Stimulated activated CD4-positive, alpha-beta T cell treated with anti-CD3 and anti-CD28 coated beads, TNF-alpha, amount 100 ng/mL, for 24 hours (primary cell): ENCODE data around the gene LRRC7.
"Not testable (repeated sequence)": the region's sequence is repeated elsewhere in the genome, so short reads cannot be mapped to it uniquely, and the experiment has no call there.

ENCODE experiments used
- DNase-seq, 3 experiments: peaks; one replicate each; pipeline ENCODE4 v3.0.0-alpha.2; 2020; ENCODE audit warnings: low read depth in 3 of 3

LRRC7 gene

DNA sequence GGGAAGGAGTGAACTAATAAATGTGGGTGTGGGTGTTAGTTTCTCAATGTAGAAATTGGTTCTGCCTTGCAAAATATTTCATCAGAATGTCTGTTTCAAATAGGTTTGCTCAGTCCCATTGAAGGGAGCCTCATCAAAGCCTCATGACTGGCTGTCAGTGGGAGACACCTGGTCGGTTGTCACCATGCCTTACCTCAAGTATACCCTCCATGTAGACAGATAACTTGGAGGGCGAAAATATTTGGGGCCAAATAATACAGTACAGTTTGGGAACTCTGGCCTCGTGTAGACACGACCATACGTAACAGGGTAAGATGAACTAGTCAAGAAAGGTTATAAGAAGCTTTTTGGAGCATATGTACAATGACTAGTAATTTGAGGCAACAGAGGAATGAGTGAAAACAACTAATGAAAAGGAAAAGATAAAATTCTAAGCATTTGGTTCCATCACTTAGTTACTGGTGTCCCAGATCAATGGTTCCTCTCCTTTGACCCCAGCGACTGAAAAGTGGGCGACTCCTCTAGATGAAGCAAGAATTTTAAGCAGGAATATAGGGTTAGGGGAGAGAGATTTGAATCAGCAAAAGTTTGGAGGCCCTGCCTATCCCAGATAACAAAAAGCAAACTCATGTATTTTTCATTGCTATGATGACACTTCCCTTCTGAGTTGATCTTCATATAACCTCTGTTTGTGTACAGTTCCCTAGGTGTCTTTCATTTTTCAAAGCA lies 473.8 kb downstream of the LRRC7 start:
- DNase-seq = no peak

GRCh38 chr1:70042090-70042731 lies 474.5 kb downstream of the LRRC7 start:
- no peak for DNase-seq

- DNase-seq = no peak
These were observed 476.1 kb downstream of the LRRC7 start for GRCh38 chr1:70043804-70044203.

DNA sequence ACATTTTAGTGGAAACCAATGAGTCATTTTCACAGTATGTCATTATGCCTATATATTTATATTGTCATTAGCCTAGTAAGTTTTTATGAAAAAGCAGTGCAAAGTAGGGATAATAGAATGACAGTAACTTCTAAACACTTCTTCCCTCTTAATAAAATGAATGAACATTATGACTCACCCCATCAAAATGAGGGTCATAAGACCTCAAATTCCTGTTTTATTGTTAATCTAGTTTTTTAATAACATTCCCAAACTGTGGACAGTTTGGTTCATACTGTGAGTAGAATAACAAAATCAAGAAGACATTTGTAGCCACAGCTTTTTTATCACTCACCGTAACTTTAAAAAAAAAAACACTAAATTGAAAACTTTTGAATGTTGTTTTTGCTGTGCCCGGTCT lies 477.1 kb downstream of the LRRC7 start:
- DNase-seq = no peak

DNA sequence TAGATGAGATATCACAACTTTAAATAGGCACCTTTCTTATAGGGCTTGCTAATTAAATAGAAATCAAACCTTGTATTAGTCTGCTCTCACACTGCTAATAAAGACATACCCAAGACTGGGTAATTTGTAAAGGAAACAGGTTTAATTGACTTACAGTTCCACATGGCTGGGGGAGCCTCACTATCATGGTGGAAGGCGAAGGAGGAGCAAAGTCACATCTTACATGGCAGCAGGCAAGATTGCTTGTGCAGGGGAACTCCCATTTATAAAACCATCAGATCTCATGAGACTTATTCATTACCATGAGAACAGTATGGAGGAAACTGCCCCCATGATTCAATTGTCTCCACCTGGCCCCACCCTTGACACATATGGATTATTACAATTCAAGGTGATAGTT lies 477.9 kb downstream of the LRRC7 start:
- DNase-seq = not testable (repeated sequence)

GRCh38 chr1:70048336-70049094 lies 480.8 kb downstream of the LRRC7 start:
- DNase-seq = no peak

GRCh38 chr1:70051926-70052325 lies 484.2 kb downstream of the LRRC7 start:
- DNase-seq = no peak

DNA sequence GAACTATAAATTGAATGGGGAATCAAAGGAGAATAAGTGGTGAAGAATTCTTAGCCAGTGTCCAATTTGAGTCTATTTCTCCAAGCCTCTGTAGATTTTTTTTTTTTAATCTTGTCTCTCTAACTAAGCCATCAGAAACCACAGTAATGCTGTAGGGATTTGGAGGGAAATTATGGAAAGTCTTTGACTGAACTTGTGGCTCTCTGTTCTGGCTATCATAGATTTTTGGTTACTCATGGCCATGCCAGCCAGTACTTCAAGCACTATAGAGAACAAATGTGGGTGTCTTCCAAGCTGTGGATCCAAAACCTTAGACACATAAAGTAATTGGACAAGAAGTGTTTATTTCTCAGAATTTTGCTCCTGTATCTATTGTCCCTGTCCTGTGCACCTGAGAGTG lies 489.8 kb downstream of the LRRC7 start:
- no peak for DNase-seq

GRCh38 chr1:70061231-70061630 lies 493.5 kb downstream of the LRRC7 start:
- no peak for DNase-seq

DNA sequence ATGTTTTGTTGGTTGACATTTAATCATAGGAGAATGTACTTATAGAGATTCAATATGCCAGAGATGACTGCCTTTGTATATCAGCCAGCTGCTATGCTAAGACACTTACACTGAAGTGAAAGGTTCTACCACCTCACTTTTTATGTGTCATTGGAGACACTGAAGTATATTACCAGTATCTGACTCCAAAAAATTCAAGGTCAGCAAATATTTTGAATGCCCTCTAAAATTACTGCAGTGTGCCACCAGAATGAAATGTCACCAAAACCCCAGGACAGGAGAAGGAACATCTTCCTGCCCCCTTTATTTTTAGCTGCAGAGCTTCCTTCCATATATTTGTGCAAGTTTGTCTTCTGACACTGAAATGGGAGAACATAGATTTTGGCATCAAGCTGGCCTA lies 496.1 kb downstream of the LRRC7 start:
- DNase-seq = no peak

- DNase-seq = no peak
These were observed 499.0 kb downstream of the LRRC7 start for GRCh38 chr1:70066711-70067110.

DNA sequence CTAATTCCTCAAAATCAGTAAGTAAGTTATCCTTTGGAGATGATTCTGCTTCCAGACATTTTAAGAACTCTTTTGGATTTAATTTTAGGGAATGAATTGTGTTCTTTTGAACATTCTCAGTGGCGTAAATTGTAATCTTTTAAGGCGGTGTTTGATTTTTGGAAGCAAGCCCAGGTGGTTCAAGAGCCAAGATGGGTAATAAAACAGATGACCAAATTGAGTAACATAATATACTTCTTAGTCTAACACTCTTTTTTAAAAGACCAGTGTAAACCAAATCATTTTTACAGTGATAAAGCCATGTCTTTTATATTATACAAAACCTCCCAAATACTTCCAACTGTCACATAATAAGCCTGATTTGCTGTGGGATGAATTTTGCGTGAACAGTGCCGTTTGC lies 503.9 kb downstream of the LRRC7 start:
- no peak for DNase-seq

GRCh38 chr1:70072231-70072751 lies 504.6 kb downstream of the LRRC7 start:
- DNase-seq = no peak

GRCh38 chr1:70075761-70076160 lies 508.0 kb downstream of the LRRC7 start:
- no peak for DNase-seq

GRCh38 chr1:70077066-70077465 lies 509.3 kb downstream of the LRRC7 start:
- no peak for DNase-seq

DNA sequence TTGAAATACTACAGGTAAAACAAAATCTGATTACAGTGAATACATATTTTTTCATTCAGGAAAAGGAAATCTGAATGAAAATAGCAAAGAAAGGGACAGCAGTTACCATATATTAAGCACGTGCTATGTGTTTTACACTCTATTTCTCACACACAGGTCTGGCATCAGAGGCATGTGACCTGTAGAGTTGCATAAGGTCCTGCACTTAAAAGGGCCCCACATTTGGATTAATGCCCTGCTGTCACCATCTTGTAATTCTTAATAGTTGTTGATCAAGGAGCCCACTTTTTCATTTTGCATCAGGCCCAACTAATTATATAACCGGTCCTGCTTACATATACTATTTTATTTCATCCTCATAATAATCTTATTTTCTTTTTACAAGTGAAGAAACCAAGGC lies 511.8 kb downstream of the LRRC7 start:
- DNase-seq = no peak

DNA sequence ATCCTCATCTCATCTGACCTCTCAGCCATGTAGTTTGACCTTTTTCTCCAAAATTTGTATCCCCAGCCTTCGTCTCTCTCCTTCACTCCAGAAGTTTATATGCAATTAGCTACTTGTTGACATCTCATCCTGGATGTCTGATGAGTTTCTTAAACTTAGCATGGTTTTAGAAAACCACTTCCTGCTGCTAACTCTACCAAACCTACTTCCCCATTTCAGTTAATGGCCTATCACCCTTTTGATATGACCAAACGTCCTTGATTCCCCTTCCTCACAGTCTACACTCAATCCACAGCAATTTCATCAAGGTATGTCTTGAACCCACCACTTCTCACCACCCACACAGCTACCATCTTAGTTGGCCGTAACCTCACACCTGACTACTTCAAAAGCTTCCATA lies 515.8 kb downstream of the LRRC7 start:
- no peak for DNase-seq

DNA sequence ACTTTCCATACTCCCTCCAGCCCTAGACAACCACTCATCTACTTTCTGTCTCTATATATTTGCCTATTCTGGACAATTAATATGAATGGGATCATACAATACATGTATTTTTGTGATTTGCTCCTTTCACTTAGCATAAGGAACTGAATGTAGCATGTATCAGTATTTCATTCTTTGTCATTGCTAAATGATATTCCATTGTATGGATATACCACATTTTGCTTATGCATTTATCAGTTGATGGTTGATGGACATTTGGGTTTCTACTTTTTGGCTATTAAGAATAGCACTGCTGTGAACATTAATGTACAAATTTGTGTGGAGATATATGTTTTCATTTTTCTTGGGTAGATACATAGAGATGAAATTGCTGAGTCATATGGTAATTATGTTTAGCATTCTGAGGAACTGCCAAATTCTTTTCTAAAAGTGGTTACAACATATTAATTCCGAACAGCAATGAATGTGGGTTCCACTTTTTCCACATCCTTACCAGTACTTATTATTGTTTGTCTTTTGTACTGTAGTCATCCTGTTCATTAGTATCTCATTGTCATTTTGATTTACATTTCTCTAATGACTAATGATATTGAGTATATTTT lies 516.7 kb downstream of the LRRC7 start:
- DNase-seq = no peak

DNA sequence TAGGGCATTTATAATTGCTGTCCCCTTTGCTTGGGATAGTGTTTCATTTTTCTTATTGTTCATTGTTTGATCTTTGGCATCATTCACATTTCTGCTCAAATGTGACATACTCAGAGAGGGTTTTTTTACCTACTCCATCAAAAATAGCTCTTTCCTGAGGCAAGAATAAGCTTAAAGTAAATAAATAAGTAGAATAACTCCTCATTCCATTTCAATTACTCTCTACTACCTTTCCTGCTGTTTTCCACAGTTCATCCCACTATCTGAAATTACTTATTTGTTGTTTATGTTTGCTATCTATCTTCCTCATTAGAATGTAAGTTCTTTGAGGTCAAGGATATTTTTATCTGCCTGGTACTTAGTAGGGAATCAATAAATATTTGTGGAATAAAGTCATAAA lies 517.8 kb downstream of the LRRC7 start:
- DNase-seq = no peak

GRCh38 chr1:70086897-70087296 lies 519.2 kb downstream of the LRRC7 start:
- no peak for DNase-seq

GRCh38 chr1:70090141-70090540 lies 522.4 kb downstream of the LRRC7 start:
- no peak for DNase-seq

DNA sequence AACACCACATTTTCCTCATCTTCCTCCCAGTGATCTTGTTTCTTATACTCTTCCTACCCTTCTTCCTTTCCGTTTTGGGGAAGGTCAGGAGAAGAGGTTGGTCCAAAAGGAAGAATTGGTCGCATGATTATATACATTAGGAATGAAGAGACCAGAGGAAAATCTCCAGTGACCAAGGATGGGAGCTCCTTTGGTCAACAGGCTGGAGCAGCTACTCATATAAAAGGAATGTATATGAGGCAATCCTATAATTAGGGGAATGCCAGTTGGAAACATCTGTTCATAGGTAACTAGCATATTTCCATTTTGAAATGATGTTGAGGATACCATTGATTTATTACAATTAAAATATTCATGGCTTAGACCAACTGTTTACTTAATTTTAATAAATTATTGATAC lies 523.2 kb downstream of the LRRC7 start:
- DNase-seq = no peak
